Neural progenitor cell (in vitro differentiated cells): Measurements from ENCODE around the gene IBA57. TPM values are rescaled to one million over a fixed set of nuclear protein-coding genes. Genes with fewer than 3 reads are reported as not detected.

ENCODE experiments used
- DNase-seq: peaks from one replicate; pipeline ENCODE4 v3.0.0-alpha.2; 2016; ENCODE audit warnings: low spot score
- H2AFZ ChIP-seq: fragments of 200-600 bp; sonication (generic); replicated peaks from 2 replicates; pipeline ENCODE4 v1.6.1; 2016; ENCODE audit warnings: antibody characterized with exemption
- H3F3A ChIP-seq: fragments of 200-600 bp; sonication (generic); 2 replicates; pipeline ENCODE4 v1.6.1; 2016; ENCODE audit warnings: antibody characterized with exemption, low read depth
- H3K27ac ChIP-seq: fragments of 200-600 bp; sonication (generic); 2 replicates; pipeline ENCODE4 v1.5.1; 2016; ENCODE audit warnings: mild to moderate bottlenecking
- H3K27me3 ChIP-seq: fragments of 200-600 bp; sonication (generic); 2 replicates; pipeline ENCODE4 v1.6.1; 2016; ENCODE audit warnings: mild to moderate bottlenecking, moderate library complexity
- H3K36me3 ChIP-seq: fragments of 200-600 bp; sonication (generic); 2 replicates; pipeline ENCODE4 v1.5.1; 2016
- H3K4me1 ChIP-seq: fragments of 200-600 bp; sonication (generic); 2 replicates; pipeline ENCODE4 v1.6.1; 2016; ENCODE audit warnings: mixed run types
- H3K4me2 ChIP-seq: fragments of 200-600 bp; sonication (generic); 2 replicates; pipeline ENCODE4 v1.6.1; 2016
- H3K4me3 ChIP-seq: fragments of 200-600 bp; sonication (generic); 2 replicates; pipeline ENCODE4 v1.5.1; 2016
- H3K79me2 ChIP-seq: fragments of 200-600 bp; sonication (generic); 2 replicates; pipeline ENCODE4 v1.6.1; 2016; ENCODE audit warnings: low read depth
- H3K9ac ChIP-seq: fragments of 200-600 bp; sonication (generic); 2 replicates; pipeline ENCODE4 v1.6.1; 2016
- H3K9me3 ChIP-seq: fragments of 200-600 bp; sonication (generic); 2 replicates; pipeline ENCODE4 v1.5.1; 2016; ENCODE audit warnings: low read depth
- H4K20me1 ChIP-seq: fragments of 200-600 bp; sonication (generic); 2 replicates; pipeline ENCODE4 v1.6.1; 2016; ENCODE audit warnings: low read depth
- H3K27ac Mint-ChIP-seq: 3 replicates; pipeline ENCODE4 v1.8.0; 2021; ENCODE audit warnings: mixed read lengths
- H3K27me3 Mint-ChIP-seq: 2 replicates; pipeline ENCODE4 v1.8.0; 2022; ENCODE audit warnings: low read depth, mild to moderate bottlenecking, inconsistent platforms, moderate library complexity, mixed read lengths; ENCODE audit not compliant: insufficient read depth
- H3K36me3 Mint-ChIP-seq: 3 replicates; pipeline ENCODE4 v1.8.0; 2021; ENCODE audit warnings: mixed read lengths
- H3K4me1 Mint-ChIP-seq: 3 replicates; pipeline ENCODE4 v1.8.0; 2021; ENCODE audit warnings: mixed read lengths
- H3K4me3 Mint-ChIP-seq: 3 replicates; pipeline ENCODE4 v1.8.0; 2021; ENCODE audit warnings: mild to moderate bottlenecking, moderate library complexity, mixed read lengths
- H3K9me3 Mint-ChIP-seq: 3 replicates; pipeline ENCODE4 v1.8.0; 2020; ENCODE audit warnings: mixed read lengths
- EZH2 ChIP-seq: fragments of 200-600 bp; sonication (generic); IDR thresholded peaks from 2 replicates; pipeline ENCODE4 v1.6.1; 2017; ENCODE audit warnings: antibody characterized with exemption, mild to moderate bottlenecking, moderate library complexity
- EZH2phosphoT487 ChIP-seq: fragments of 200-600 bp; sonication (generic); IDR thresholded peaks from 2 replicates; pipeline ENCODE4 v1.6.1; 2017; ENCODE audit warnings: antibody characterized with exemption
- total RNA-seq: library from RNA; depleted of rRNA; stranded (reverse); fragments of >200 nt; gene quantifications from 2 replicates; pipeline ENCODE4 v1.2.3, GENCODE V29; 2015; ENCODE audit warnings: low replicate concordance
- TF ChIP-seq, protein P1 (sequence below): fragments of 200-600 bp; sonication (generic); IDR thresholded peaks from 2 replicates; pipeline ENCODE4 v1.5.1; 2017; ENCODE audit warnings: antibody characterized with exemption, mild to moderate bottlenecking

IBA57 gene
- total RNA-seq, 1 donor from 2014 or later, result 2.2 TPM

DNA sequence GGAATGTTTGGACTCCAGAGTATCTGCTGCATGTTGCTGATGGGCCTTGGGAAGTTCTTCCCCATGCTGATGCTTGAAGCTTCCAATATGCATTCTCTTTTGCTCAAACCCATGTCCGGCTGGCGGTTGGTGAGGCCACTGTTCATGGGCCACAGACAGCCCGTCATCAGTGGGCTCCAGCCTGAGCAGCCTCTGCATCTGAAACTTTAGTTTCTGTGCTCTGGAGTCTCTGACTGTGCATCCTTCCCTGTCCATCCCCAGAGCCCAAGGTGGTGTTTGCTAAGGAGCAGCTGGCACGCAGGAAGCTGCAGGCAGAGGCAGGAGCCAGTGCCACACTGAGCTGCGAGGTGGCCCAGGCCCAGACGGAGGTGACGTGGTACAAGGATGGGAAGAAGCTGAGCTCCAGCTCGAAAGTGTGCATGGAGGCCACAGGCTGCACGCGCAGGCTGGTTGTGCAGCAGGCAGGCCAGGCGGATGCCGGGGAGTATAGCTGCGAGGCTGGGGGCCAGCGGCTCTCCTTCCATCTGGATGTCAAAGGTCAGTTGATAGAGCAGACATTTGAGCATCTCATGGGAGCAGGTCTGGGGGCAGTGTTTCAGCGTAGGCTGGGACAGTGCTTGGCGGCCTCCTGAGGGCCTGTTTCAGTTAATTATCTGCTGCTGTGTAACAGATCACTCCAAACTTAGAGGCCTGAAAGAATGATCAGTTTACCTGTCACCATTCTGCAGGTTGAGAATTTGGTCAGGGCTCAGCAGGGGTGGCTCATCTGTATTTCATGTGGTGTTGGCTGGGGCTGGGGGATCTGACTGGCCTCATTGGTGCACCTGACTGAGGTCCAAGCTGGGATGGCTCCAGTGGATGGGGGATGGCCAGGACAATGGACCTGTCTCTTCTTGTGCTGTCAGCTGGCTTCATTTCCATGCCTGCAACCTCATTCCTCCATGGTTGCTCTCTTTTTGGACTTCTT lies 58.9 kb downstream of the IBA57 start:
- no peaks in the 10 kb centered on the region for H3K36me3 ChIP-seq
- no peaks in the 10 kb centered on the region for H3F3A ChIP-seq
- TF ChIP-seq, protein P1, sequence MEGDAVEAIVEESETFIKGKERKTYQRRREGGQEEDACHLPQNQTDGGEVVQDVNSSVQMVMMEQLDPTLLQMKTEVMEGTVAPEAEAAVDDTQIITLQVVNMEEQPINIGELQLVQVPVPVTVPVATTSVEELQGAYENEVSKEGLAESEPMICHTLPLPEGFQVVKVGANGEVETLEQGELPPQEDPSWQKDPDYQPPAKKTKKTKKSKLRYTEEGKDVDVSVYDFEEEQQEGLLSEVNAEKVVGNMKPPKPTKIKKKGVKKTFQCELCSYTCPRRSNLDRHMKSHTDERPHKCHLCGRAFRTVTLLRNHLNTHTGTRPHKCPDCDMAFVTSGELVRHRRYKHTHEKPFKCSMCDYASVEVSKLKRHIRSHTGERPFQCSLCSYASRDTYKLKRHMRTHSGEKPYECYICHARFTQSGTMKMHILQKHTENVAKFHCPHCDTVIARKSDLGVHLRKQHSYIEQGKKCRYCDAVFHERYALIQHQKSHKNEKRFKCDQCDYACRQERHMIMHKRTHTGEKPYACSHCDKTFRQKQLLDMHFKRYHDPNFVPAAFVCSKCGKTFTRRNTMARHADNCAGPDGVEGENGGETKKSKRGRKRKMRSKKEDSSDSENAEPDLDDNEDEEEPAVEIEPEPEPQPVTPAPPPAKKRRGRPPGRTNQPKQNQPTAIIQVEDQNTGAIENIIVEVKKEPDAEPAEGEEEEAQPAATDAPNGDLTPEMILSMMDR, result no peak
- TF ChIP-seq EZH2 (no peak), EZH2phosphoT487 (no peak)
- Mint-ChIP-seq H3K27ac (no peak overlapping the region), H3K36me3 (peaks cover 29% of the 10 kb centered on the region), H3K27me3 (peaks cover 2% of the 10 kb centered on the region), H3K9me3 (no peaks in the 10 kb centered on the region), H3K4me1 (peaks cover 5% of the 10 kb centered on the region), H3K4me3 (no peak overlapping the region)
- no peak overlapping the region for H3K27ac ChIP-seq
- H3K9ac ChIP-seq, result no peak overlapping the region
- no peak for DNase-seq
- no peaks in the 10 kb centered on the region for H3K79me2 ChIP-seq
- no peaks in the 10 kb centered on the region for H3K4me1 ChIP-seq
- no peaks in the 10 kb centered on the region for H4K20me1 ChIP-seq
- no peaks in the 10 kb centered on the region for H3K27me3 ChIP-seq
- H3K9me3 ChIP-seq, result no peaks in the 10 kb centered on the region
- no peak overlapping the region for H3K4me3 ChIP-seq
- no peak overlapping the region for H2AFZ ChIP-seq
- no peak overlapping the region for H3K4me2 ChIP-seq

DNA sequence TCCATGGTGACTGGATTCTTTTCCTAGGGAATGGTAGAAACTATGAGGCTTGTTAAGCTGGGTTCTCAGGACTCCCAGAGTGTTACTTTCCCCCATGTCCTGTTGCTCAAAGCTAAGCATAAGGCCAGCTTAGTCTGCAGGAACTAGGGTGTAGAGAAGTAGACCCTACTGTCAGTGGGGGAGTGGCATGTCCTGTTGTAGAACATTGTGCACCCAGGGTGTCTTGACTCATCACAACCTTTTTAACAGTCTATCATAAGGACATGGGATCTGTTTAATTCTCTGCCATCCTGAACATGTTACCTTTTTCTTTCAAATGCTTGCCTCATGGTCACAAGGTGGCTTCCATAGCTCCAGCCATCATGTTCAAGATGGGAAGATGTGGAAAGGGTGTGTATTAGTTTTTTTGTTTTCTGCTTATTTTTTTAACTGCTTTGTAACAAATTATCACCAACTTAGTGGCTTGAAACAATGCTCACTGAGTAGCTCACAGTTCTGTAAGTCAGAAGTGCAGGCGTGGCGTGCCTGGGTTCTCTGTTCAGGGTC lies 59.6 kb downstream of the IBA57 start:
- no peaks in the 10 kb centered on the region for H3K79me2 ChIP-seq
- peaks cover 35% of the 10 kb centered on the region for H3K36me3 Mint-ChIP-seq
- H3K36me3 ChIP-seq, result no peaks in the 10 kb centered on the region
- no peaks in the 10 kb centered on the region for H3K9me3 Mint-ChIP-seq
- H3K4me1 ChIP-seq, result no peaks in the 10 kb centered on the region
- no peaks in the 10 kb centered on the region for H3K27me3 ChIP-seq
- DNase-seq, result no peak
- H3K9ac ChIP-seq, result no peak overlapping the region
- H3K27ac Mint-ChIP-seq, result no peak overlapping the region
- H3K4me3 Mint-ChIP-seq, result no peak overlapping the region
- H3F3A ChIP-seq, result no peaks in the 10 kb centered on the region
- no peak overlapping the region for H3K27ac ChIP-seq
- H3K27me3 Mint-ChIP-seq, result peaks cover 2% of the 10 kb centered on the region
- H3K4me1 Mint-ChIP-seq, result peaks cover 5% of the 10 kb centered on the region
- no peaks in the 10 kb centered on the region for H3K9me3 ChIP-seq
- H4K20me1 ChIP-seq, result no peaks in the 10 kb centered on the region
- H3K4me3 ChIP-seq, result no peak overlapping the region
- TF ChIP-seq EZH2 (no peak), EZH2phosphoT487 (no peak)
- TF ChIP-seq, protein P1, result no peak
- no peak overlapping the region for H2AFZ ChIP-seq
- no peak overlapping the region for H3K4me2 ChIP-seq

DNA sequence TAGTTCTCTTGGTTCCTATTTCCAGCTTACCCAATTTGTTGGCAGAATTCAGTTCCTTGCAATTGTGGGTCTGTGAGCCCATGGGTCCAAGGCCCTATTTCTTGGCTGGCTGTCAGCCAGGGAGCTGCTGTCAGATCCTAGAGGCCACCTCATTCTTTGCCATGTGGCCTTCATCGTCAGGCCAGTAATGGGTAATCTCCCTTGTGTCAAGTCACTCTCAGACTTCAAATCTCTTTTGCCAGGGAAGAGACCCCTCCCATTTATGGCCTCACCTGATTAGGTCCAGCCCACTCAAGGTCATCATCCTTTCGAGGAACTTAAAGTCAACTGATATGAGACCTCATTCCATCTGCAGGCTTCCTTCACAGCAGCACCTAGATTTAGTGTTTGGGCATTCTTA lies 60.1 kb downstream of the IBA57 start:
- H3K27me3 ChIP-seq, result no peaks in the 10 kb centered on the region
- TF ChIP-seq, protein P1, result no peak
- TF ChIP-seq EZH2, result no peak
- no peak for TF ChIP-seq EZH2phosphoT487
- H4K20me1 ChIP-seq, result no peaks in the 10 kb centered on the region
- DNase-seq, result no peak
- no peak overlapping the region for H3K9ac ChIP-seq
- H3K79me2 ChIP-seq, result no peaks in the 10 kb centered on the region
- H3K27me3 Mint-ChIP-seq, result peaks cover 2% of the 10 kb centered on the region
- H3K4me3 Mint-ChIP-seq, result no peak overlapping the region
- no peaks in the 10 kb centered on the region for H3K36me3 ChIP-seq
- H3K9me3 ChIP-seq, result no peaks in the 10 kb centered on the region
- no peak overlapping the region for H3K27ac Mint-ChIP-seq
- no peaks in the 10 kb centered on the region for H3K4me1 ChIP-seq
- peaks cover 38% of the 10 kb centered on the region for H3K36me3 Mint-ChIP-seq
- H3K27ac ChIP-seq, result no peak overlapping the region
- H3K9me3 Mint-ChIP-seq, result no peaks in the 10 kb centered on the region
- no peak overlapping the region for H2AFZ ChIP-seq
- H3F3A ChIP-seq, result no peaks in the 10 kb centered on the region
- no peak overlapping the region for H3K4me3 ChIP-seq
- H3K4me2 ChIP-seq, result no peak overlapping the region
- H3K4me1 Mint-ChIP-seq, result peaks cover 5% of the 10 kb centered on the region
